GM21529 (cell line): ENCODE data around the gene KRTAP10-5.
"Not testable (repeated sequence)": the region's sequence is repeated elsewhere in the genome, so short reads cannot be mapped to it uniquely, and the experiment has no call there.

ENCODE experiments used
- ATAC-seq: cut with Tn5 transposase; IDR thresholded peaks from one replicate; pipeline ENCODE4 v1.9.1; 2021; ENCODE audit not compliant: unreplicated experiment

The KRTAP10-5 gene

GRCh38 chr21:44551340-44551961, 29.0 kb downstream of the KRTAP10-5 start, which contains the start of gene KRTAP10-2:
Gene KRTAP10-2 (minus strand): TSS chr21:44551505. CDS start chr21:44551458, 47 bp downstream.
- ATAC-seq: no peak

GRCh38 chr21:44550807-44551206, 29.6 kb downstream of the KRTAP10-5 start:
- ATAC-seq: no peak

- not testable (repeated sequence) for ATAC-seq
These were observed 30.1 kb downstream of the KRTAP10-5 start for GRCh38 chr21:44550285-44550684.

- ATAC-seq: no peak
These were observed 30.7 kb downstream of the KRTAP10-5 start for GRCh38 chr21:44549525-44550211.

- ATAC-seq: no peak
These were observed 31.5 kb downstream of the KRTAP10-5 start for GRCh38 chr21:44548922-44549321.

GRCh38 chr21:44548381-44548780, 32.0 kb downstream of the KRTAP10-5 start:
- ATAC-seq: no peak

- ATAC-seq: no peak
These were observed 32.6 kb downstream of the KRTAP10-5 start for GRCh38 chr21:44547656-44548331.

- ATAC-seq: no peak
These were observed 35.8 kb downstream of the KRTAP10-5 start for GRCh38 chr21:44544566-44544965.

- no peak for ATAC-seq
These were observed 37.7 kb downstream of the KRTAP10-5 start for GRCh38 chr21:44542716-44543115.

- ATAC-seq: no peak
These were observed 39.6 kb downstream of the KRTAP10-5 start for GRCh38 chr21:44540741-44541288.

GRCh38 chr21:44539991-44540666, 40.3 kb downstream of the KRTAP10-5 start, which contains the start of gene KRTAP10-1:
Gene KRTAP10-1 (minus strand): TSS chr21:44540195. CDS start chr21:44540150, 45 bp downstream.
- no peak for ATAC-seq

GRCh38 chr21:44539046-44539445, 41.4 kb downstream of the KRTAP10-5 start:
- no peak for ATAC-seq

- ATAC-seq: no peak
These were observed 42.2 kb downstream of the KRTAP10-5 start for GRCh38 chr21:44537930-44538911.

GRCh38 chr21:44535963-44536362, 44.4 kb downstream of the KRTAP10-5 start:
- ATAC-seq: no peak

- ATAC-seq: no peak
These were observed 45.7 kb downstream of the KRTAP10-5 start for GRCh38 chr21:44534688-44535087.

- ATAC-seq: no peak
These were observed 46.3 kb downstream of the KRTAP10-5 start for GRCh38 chr21:44533891-44534627.

- ATAC-seq: no peak
These were observed 47.1 kb downstream of the KRTAP10-5 start for GRCh38 chr21:44533121-44533890.

GRCh38 chr21:44532712-44533111, 47.7 kb downstream of the KRTAP10-5 start:
- ATAC-seq: no peak
